Testis (tissue), 3 donors: ENCODE measurements around the gene MCTP1. TPM values are rescaled to one million over a fixed set of nuclear protein-coding genes. Genes with fewer than 3 reads are reported as not detected.

Experiments used
- DNase-seq: peaks from one replicate; pipeline ENCODE4 v3.0.0-alpha.2; 2019
- H3K27ac ChIP-seq, 2 donors: fragments of 200-600 bp; sonication (generic); one replicate each; pipeline ENCODE4 v1.5.1; 2019
- H3K27me3 ChIP-seq: fragments of 200-600 bp; sonication (generic); one replicate; pipeline ENCODE4 v1.5.1; 2019
- H3K36me3 ChIP-seq: fragments of 200-600 bp; sonication (generic); one replicate; pipeline ENCODE4 v1.5.1; 2017; ENCODE audit warnings: low read depth; ENCODE audit errors: missing control alignments
- H3K4me1 ChIP-seq: fragments of 200-600 bp; sonication (generic); one replicate; pipeline ENCODE4 v1.5.1; 2019
- H3K4me3 ChIP-seq, 2 donors: fragments of 200-600 bp; sonication (generic); one replicate each; pipeline ENCODE4 v1.5.1; 2017 to 2019
- H3K9me3 ChIP-seq: fragments of 200-600 bp; sonication (generic); one replicate; pipeline ENCODE4 v1.5.1; 2017
- POLR2A ChIP-seq: fragments of 450-650 bp; IDR thresholded peaks from one replicate; pipeline ENCODE4 v1.6.1; 2017; ENCODE audit warnings: antibody characterized with exemption, mild to moderate bottlenecking, moderate library complexity
- WGBS, 2 donors: methylation state at CpG; one replicate each; pipeline ENCODE4 v1.1.5; 2018; 5-methylcytosine and 5-hydroxymethylcytosine counted together
- intact Hi-C: fragments of 100-400 bp; cut with DNase I; formaldehyde crosslinking; loops from one replicate; pipeline ENCODE4 v1.15.1; 2023; ENCODE audit warnings: low total_unique reads
- polyA plus RNA-seq: library from polyadenylated mRNA; stranded (reverse); fragments of 350-450 nt; fragmentation: Illumina TruSeq; extraction: RNeasy Lipid Tissue Mini Kit (QIAGEN cat#74804); gene quantifications from one replicate; pipeline ENCODE4 v1.2.3, GENCODE V29; 2014; ENCODE audit warnings: low read depth, low replicate concordance; ENCODE audit not compliant: insufficient read depth
- total RNA-seq, 2 donors: library from RNA; depleted of rRNA; stranded (reverse); fragments of >200 nt; gene quantifications; one replicate each; pipeline ENCODE4 v1.2.3, GENCODE V29; 2016
- TF ChIP-seq, protein P1 (sequence below), 3 experiments: fragments of 450-650 bp in 2 of 3; fragments of 200-600 bp in 1 of 3; sonication (generic) in 1 of 3; IDR thresholded peaks; one replicate each; pipeline ENCODE4 v1.5.1; 2016 to 2019; ENCODE audit warnings: antibody characterized with exemption in 3 of 3, mild to moderate bottlenecking in 2 of 3, moderate library complexity in 1 of 3

The MCTP1 gene
- total and polyA plus RNA-seq, 3 donors from 2014 or later, result 7.4 to 15.5 (median 9.7) TPM

DNA sequence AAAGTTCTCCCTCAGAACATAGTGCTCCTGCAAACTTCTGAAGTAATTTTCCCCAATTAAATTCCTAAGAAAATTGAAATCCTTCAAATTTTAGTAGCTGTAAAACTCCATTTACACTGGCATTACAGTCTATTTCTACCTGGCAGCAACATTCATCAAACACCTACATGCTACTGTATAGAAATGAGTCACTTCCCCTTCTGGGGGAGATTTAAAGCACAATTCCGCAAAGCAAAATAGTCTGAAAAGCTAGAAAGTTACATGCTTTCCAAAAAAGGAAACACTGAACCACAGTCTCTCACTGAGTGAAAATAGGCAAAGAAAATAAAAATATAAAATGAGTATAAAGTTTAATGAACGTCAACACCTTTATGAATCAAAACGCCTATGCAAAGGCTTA lies 43.3 kb downstream of the MCTP1 start:
- no peak overlapping the region for H3K4me3 ChIP-seq

GRCh38 chr5:95241161-95241560 lies 43.7 kb downstream of the MCTP1 start:
- DNase-seq, result no peak
- no peaks in the 10 kb centered on the region for H3K4me1 ChIP-seq
- no peak overlapping the region for H3K4me3 ChIP-seq
- no peaks in the 10 kb centered on the region for H3K9me3 ChIP-seq
- H3K27me3 ChIP-seq, result no peaks in the 10 kb centered on the region
- intact Hi-C loops, result no loop called here
- TF ChIP-seq POLR2A, result no peak
- TF ChIP-seq, protein P1, sequence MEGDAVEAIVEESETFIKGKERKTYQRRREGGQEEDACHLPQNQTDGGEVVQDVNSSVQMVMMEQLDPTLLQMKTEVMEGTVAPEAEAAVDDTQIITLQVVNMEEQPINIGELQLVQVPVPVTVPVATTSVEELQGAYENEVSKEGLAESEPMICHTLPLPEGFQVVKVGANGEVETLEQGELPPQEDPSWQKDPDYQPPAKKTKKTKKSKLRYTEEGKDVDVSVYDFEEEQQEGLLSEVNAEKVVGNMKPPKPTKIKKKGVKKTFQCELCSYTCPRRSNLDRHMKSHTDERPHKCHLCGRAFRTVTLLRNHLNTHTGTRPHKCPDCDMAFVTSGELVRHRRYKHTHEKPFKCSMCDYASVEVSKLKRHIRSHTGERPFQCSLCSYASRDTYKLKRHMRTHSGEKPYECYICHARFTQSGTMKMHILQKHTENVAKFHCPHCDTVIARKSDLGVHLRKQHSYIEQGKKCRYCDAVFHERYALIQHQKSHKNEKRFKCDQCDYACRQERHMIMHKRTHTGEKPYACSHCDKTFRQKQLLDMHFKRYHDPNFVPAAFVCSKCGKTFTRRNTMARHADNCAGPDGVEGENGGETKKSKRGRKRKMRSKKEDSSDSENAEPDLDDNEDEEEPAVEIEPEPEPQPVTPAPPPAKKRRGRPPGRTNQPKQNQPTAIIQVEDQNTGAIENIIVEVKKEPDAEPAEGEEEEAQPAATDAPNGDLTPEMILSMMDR (IDR thresholded peaks at IDR 0.05), result no peak
- no peaks in the 10 kb centered on the region for H3K36me3 ChIP-seq
- no peak overlapping the region for H3K27ac ChIP-seq

More for the DNA sequence above, 43.3 kb downstream of the MCTP1 start:
- intact Hi-C loops, result no loop called here
- Histone ChIP-seq H3K27me3 (no peaks in the 10 kb centered on the region), H3K4me1 (no peaks in the 10 kb centered on the region), H3K27ac (no peak overlapping the region), H3K9me3 (no peaks in the 10 kb centered on the region), H3K36me3 (no peaks in the 10 kb centered on the region)
- 75 to 76% methylated on average over 3 of the region's 3 CpGs for WGBS, 2 donors
- no peak for DNase-seq
- TF ChIP-seq POLR2A, result no peak

GRCh38 chr5:95238560-95239325 lies 46.2 kb downstream of the MCTP1 start:
- Histone ChIP-seq H3K9me3 (no peaks in the 10 kb centered on the region), H3K4me1 (no peaks in the 10 kb centered on the region), H3K27ac (no peak overlapping the region), H3K4me3 (no peak overlapping the region), H3K36me3 (no peaks in the 10 kb centered on the region), H3K27me3 (no peaks in the 10 kb centered on the region)
- 60 to 63% methylated on average over 10 of the region's 10 CpGs for WGBS, 2 donors
- intact Hi-C loops, result no loop called here
- no peak for DNase-seq
- no peak for TF ChIP-seq POLR2A
- TF ChIP-seq, protein P1 (IDR thresholded peaks at IDR 0.05), result peak in 1 of 3 experiments; percentile 17

GRCh38 chr5:95237324-95237723 lies 47.6 kb downstream of the MCTP1 start:
- Histone ChIP-seq H3K36me3 (no peaks in the 10 kb centered on the region), H3K9me3 (no peaks in the 10 kb centered on the region), H3K27me3 (no peaks in the 10 kb centered on the region), H3K4me3 (no peak overlapping the region), H3K4me1 (no peaks in the 10 kb centered on the region), H3K27ac (no peak overlapping the region)
- intact Hi-C loops, result no loop called here
- no peak for DNase-seq
- 75 to 81% methylated on average over 5 of the region's 5 CpGs for WGBS, 2 donors
- TF ChIP-seq POLR2A, result no peak
- TF ChIP-seq, protein P1 (IDR thresholded peaks at IDR 0.05), result no peak

DNA sequence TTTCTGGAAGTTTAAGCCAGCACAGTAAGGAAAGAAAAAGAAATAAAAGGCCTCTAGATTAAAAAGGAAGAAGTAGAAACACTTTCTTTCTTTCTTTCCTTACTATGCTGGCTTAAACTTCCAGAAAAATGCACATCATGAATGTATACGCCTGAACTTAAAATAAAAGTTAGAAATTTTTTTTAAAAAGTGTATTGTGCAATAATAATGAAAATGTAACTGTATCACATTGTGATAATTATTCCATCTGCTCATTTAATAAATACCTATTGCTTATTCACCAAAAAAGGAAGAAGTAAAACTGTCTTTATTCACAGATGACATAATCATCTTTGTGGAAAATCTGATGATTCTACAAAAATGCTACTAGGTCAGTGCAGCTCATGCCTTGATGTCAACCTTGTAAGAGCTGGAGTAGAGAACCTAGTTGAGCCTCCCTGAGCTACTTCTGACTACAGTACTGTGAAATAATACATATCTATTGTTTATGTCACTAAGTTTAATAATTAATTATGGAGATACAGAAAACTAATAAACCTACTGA lies 49.4 kb downstream of the MCTP1 start:
- Histone ChIP-seq H3K36me3 (no peaks in the 10 kb centered on the region), H3K27ac (no peak overlapping the region), H3K27me3 (no peaks in the 10 kb centered on the region), H3K9me3 (no peaks in the 10 kb centered on the region), H3K4me3 (no peak overlapping the region), H3K4me1 (no peaks in the 10 kb centered on the region)
- TF ChIP-seq, protein P1 (IDR thresholded peaks at IDR 0.05), result no peak
- no peak for TF ChIP-seq POLR2A
- intact Hi-C loops, result no loop called here
- no peak for DNase-seq
- 73 to 96% methylated on average over 1 of the region's 1 CpG for whole genome bisulfite sequencing, 2 donors
